H7 (cell line): ENCODE data around the gene SDC3. TPM values are rescaled to one million over a fixed set of nuclear protein-coding genes. Genes with fewer than 3 reads are reported as not detected.

Experiments used
- DNase-seq: peaks from one replicate; pipeline ENCODE4 v3.0.0; 2012
- H3K27me3 ChIP-seq: 2 replicates; pipeline ENCODE4 v1.6.0; 2011; ENCODE audit warnings: mild to moderate bottlenecking, low read length; ENCODE audit not compliant: control insufficient read depth, insufficient read depth
- H3K36me3 ChIP-seq: replicated peaks from 2 replicates; pipeline ENCODE4 v1.5.1; 2011; ENCODE audit warnings: low read length; ENCODE audit not compliant: control insufficient read depth, insufficient read depth
- H3K4me3 ChIP-seq: 2 replicates; pipeline ENCODE4 v1.5.1; 2011; ENCODE audit warnings: low read depth, mild to moderate bottlenecking, control low read depth, low read length, moderate library complexity; ENCODE audit not compliant: insufficient read depth
- total RNA-seq: library from RNA; depleted of rRNA; stranded (reverse); fragments of >200 nt; shearing (Covaris generic); gene quantifications from 2 replicates; pipeline ENCODE4 v1.2.3, GENCODE V29; 2014; rRNA removed

SDC3 gene
- total RNA-seq, 1 experiment from 2014 or later = 38.0 TPM

GRCh38 chr1:30838996-30839395 is 69.6 kb downstream of the SDC3 start:
- H3K36me3 ChIP-seq = no peaks in the 10 kb centered on the region
- DNase-seq = no peak
- no peaks in the 10 kb centered on the region for H3K27me3 ChIP-seq
- no peak overlapping the region for H3K4me3 ChIP-seq

DNA sequence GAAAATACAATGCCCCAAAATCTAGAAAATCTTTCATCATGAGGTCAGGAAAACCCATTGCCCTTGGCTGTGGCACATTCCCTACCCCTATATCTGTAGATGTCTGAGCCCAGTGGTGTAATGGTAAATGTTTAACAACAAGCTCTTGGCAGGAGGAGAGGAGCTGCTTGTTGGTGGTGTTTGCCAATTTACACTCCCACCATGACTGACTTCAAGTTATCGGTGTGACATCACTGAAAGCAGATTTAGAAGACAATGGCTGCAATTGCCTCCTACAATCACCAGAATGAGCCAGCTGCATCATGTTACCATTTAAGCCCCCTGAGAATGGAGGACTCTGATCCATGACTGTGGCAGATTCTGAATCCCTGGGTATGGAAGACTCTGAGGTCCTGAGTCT is 70.9 kb downstream of the SDC3 start:
- DNase-seq = no peak
- no peaks in the 10 kb centered on the region for H3K27me3 ChIP-seq
- no peaks in the 10 kb centered on the region for H3K36me3 ChIP-seq

DNA sequence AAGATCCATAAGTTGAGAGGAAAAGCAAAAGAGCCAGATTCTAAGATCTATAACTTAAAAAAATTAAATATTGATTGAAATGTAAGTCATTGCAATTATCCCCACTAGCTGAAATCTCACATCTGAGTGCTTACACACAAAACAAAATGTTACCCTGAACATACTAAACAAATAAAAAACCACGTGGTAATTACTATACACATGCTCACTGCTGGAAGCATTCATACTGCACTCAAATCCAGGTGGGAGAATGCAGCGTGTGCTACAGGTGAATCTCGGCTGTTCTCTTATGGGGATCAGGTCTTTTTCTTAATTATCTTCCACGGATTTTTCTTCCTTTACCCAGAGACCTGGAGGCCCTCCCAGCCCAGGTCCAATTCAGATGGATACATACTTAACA is 74.3 kb downstream of the SDC3 start:
- DNase-seq = no peak
- Histone ChIP-seq H3K27me3 (no peaks in the 10 kb centered on the region), H3K4me3 (no peak overlapping the region), H3K36me3 (no peaks in the 10 kb centered on the region)

More for the DNA sequence above, 70.9 kb downstream of the SDC3 start:
- no peak overlapping the region for H3K4me3 ChIP-seq

- Histone ChIP-seq H3K4me3 (no peak overlapping the region), H3K36me3 (no peaks in the 10 kb centered on the region), H3K27me3 (peaks cover 1% of the 10 kb centered on the region; the same call in 1 of the 2 replicates)
- no peak for DNase-seq
Observed at GRCh38 chr1:30830537-30830936, 78.0 kb downstream of the SDC3 start.

DNA sequence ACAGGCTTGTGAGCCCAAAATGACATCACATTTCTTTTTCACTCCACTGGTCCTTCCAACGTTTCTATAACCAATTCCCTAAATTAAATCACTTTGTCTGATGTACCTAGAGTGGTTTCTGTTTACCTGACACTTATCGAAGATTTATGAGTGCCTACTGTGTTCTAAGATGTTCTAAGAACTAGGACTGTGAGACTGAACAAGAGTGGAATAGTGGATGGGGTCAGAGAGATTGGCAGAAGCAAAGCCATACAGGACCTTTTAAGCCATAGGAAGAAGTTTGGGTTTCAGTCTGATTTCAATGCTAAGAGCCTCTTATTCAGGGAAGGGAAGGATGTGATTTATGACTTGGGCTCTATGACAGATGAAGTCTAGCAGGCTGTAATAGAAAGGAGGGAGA is 78.7 kb downstream of the SDC3 start:
- Histone ChIP-seq H3K36me3 (no peaks in the 10 kb centered on the region), H3K4me3 (no peak overlapping the region), H3K27me3 (peaks cover 2% of the 10 kb centered on the region; the same call in 1 of the 2 replicates)
- DNase-seq = no peak

DNA sequence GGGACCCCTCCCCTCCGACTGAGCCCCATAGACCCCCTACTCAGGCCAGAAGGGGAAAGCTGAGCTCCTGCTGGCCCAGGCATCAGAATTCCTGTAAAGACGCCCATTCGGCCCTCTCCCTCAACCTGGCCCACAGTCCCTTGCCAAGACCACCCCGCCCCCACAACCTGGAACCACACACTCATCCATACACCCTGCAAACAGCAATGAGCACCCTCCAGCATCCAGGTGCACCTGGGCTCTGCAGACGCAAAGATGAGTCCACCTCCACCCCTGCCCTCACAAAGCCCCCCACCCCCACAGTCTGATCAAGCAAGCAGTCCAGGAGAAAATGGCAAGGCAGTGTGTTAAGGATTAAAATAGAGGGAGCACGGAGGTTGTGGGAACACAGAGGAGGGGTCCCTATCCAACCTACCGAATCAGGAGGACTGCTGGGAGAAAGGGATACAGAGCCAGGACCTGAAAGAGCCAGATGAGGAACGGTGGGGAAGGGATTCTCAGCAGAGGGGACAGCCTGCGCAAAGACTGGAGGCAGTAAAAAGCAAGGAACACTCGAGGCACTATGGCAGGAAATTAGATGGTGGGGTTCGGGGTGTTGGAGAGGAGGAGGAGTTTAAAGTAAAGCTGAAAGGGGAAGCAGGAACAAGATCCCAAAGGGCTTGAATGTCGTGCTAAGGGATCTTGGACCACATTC is 83.7 kb downstream of the SDC3 start:
- DNase-seq = no peak
- no peaks in the 10 kb centered on the region for H3K36me3 ChIP-seq
- H3K27me3 ChIP-seq = peaks cover 9% of the 10 kb centered on the region
- H3K4me3 ChIP-seq = peak overlapping the region; percentile 40

DNA sequence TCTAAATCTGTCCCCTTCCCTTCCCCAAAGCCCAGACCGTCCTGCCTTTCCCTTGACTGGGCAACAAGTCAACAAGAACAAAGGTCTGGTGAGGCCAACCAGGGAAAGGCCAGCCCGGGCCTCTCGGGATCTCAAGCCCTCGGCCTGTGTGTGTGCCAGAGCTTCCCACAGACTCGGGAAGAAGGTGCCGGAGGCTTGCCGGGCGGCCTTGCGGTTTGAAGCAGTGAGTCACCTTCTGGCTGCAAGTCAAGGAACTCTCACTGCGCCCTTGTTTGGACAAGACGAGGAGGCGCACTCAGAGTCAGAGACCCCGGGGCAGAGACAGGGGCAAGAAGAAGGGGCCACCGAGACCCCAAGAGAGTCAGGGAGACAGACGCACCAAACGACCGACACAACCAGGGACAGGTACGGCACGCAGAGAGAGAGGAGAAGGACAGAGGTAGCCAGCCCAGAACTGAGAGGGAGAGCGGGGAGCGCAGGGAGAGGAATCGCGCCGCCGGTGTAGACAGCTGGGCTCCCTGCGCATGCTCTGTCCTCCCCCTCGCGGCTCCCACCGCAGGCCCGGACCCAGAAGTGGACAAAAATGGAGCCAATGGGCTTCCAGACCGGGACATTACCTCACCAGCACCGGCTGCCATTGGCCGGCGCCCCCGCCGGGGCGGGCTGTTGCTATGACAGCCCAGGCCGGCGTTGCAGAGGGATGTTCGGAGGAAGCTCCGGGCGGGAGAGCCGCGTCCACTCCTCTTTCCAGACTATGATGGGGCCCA is 84.4 kb downstream of the SDC3 start:
- Histone ChIP-seq H3K36me3 (no peaks in the 10 kb centered on the region), H3K27me3 (peaks cover 9% of the 10 kb centered on the region), H3K4me3 (peak overlapping the region; percentile 45)
- peak; percentile 100 for DNase-seq

DNA sequence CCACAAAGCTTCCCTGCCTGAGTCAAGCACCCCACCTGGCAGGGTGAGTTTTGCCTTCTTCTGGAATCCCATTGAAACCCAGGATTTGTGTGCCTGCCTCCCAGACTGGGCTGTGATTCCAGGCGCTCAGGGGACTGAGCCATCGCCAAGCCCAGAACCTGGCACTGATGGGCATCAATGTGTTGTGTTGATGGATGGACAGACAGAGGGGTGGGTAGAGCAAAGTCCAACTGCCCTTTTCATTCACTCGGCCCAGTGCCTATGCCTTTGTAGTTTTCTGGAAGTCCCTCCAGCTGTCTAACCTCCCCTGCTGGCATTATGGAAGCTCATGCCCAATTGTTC is 85.0 kb downstream of the SDC3 start:
- H3K36me3 ChIP-seq = no peaks in the 10 kb centered on the region
- peaks cover 9% of the 10 kb centered on the region for H3K27me3 ChIP-seq
- DNase-seq = no peak
- H3K4me3 ChIP-seq = no peak overlapping the region

GRCh38 chr1:30822966-30823581 is 85.5 kb downstream of the SDC3 start:
- no peak overlapping the region for H3K4me3 ChIP-seq
- no peak for DNase-seq
- H3K27me3 ChIP-seq = peaks cover 9% of the 10 kb centered on the region
- H3K36me3 ChIP-seq = no peaks in the 10 kb centered on the region

DNA sequence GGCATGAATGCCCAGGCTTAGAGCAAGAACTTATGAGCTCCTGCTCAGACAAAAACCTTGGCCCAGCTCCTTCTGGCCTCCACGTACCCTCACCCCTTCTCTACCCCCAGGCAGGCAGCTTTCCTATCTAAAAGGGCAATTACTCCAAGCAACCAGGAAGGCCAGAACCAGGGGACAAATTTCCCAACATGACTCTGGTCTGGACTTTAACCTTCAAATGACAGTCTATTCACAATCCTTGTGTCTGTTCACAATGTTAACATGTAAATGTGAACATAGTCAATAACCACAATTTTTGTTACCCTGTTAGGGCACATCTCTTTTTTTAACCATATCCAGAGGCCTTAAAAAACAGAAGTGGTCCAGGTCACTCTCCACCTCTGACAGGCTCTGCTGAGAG is 86.6 kb downstream of the SDC3 start:
- Histone ChIP-seq H3K27me3 (peaks cover 9% of the 10 kb centered on the region), H3K36me3 (no peaks in the 10 kb centered on the region), H3K4me3 (no peak overlapping the region)
- no peak for DNase-seq

- Histone ChIP-seq H3K27me3 (peaks cover 6% of the 10 kb centered on the region), H3K36me3 (no peaks in the 10 kb centered on the region), H3K4me3 (no peak overlapping the region)
- no peak for DNase-seq
Observed at GRCh38 chr1:30820299-30820698, 88.3 kb downstream of the SDC3 start.

Other genes with a start within 250 kb of the SDC3 start
- gene MATN1, start 185.2 kb downstream of the SDC3 start, total RNA-seq = 0.26 and 0.76 TPM in 2 replicates
- gene LAPTM5, start 151.0 kb downstream of the SDC3 start, total RNA-seq = 0.26 and 0.28 TPM in 2 replicates
- 105 and 115 TPM in 2 replicates for gene PUM1, start 157.0 kb upstream of the SDC3 start, total RNA-seq